ENCODE measurements around the gene DSN1. TPM values are rescaled to one million over a fixed set of nuclear protein-coding genes. Genes with fewer than 3 reads are reported as not detected.

The DSN1 gene
- total and polyA plus RNA-seq, 10 of the 15 experiments (the other 5 are each of a cell fraction or from before 2014, with no cell fraction given) = 15.3 to 33.1 (median 21.7) TPM

- peaks cover 13% of the 10 kb centered on the region for H3K4me1 ChIP-seq (ENCODE audit: control insufficient read depth, insufficient read depth, low read length)
- no peak for DNase-seq (ENCODE audit: low read depth, low spot score)
- no peak overlapping the region for H3K9ac ChIP-seq (ENCODE audit: control insufficient read depth, insufficient read depth, low read length)
- ChIA-PET CTCF (interaction anchor here (0.9 to 6.0 kb wide), 12 partner anchors 12 to 521 kb away, joined by 3 to 67 read pairs (median 10); partner anchors contain the start of genes AAR2, DSN1, NDRG3 and RAB5IF), POLR2A (interaction anchor here (0.6 to 1.1 kb wide), 3 partner anchors 9 to 80 kb away, joined by 3 to 5 read pairs (median 3); partner anchors contain the start of gene NDRG3), RAD21 (ENCODE audit: unreplicated experiment) (interaction anchor here (1.4 to 3.3 kb wide), 4 partner anchors 11 to 130 kb away, joined by 8 to 12 read pairs (median 8); partner anchors contain the start of genes DSN1 and NDRG3), SMC1A (ENCODE audit: uncharacterized antibody, unreplicated experiment) (interaction anchor here (1.0 to 5.0 kb wide), 8 partner anchors 10 to 144 kb away, joined by 3 to 26 read pairs (median 6); partner anchors contain the start of gene NDRG3)
- no peak overlapping the region for H3K27ac ChIP-seq (ENCODE audit: control insufficient read depth, insufficient read depth)
- H3K27me3 ChIP-seq (replicated peaks in 1 of 2; ENCODE audit: control insufficient read depth in 2 of 2, insufficient read depth in 2 of 2, low read length in 1 of 2) = no peaks in the 10 kb centered on the region
- intact Hi-C loops (cut with micrococcal nuclease; ENCODE audit: unreplicated experiment) (loop anchor here (10.0 kb wide), 1 partner anchor 292 kb away; no protein-coding TSS in a partner anchor), in situ Hi-C loops (cut with MboI) (no loop called here)
- no peak for FAIRE-seq
- H3K4me2 ChIP-seq (ENCODE audit: control insufficient read depth, insufficient read depth) = no peak overlapping the region
- no peaks in the 10 kb centered on the region for H3K9me3 ChIP-seq (replicated peaks; ENCODE audit: control insufficient read depth, insufficient read depth, low read length)
- no peaks in the 10 kb centered on the region for H3K79me2 ChIP-seq (ENCODE audit: control insufficient read depth, insufficient read depth, low read length)
- ATAC-seq = no peak
- H3K36me3 ChIP-seq (ENCODE audit: control insufficient read depth in 2 of 2, insufficient read depth in 2 of 2, low read length in 1 of 2) = peaks cover 2 to 6% of the 10 kb centered on the region in 2 experiments; a peak in 2 of 4 replicates
- no TSS peak for BruUV-seq (replicated peaks)
- no peak for TF ChIP-seq SREBF2 (IDR thresholded peaks at IDR 0.05; ENCODE audit: low read length)
- TF ChIP-seq BHLHE40 (IDR thresholded peaks at IDR 0.05; ENCODE audit: borderline replicate concordance in 1 of 2, low read depth in 2 of 2, low read length in 1 of 2) = no peak
- no peak for TF ChIP-seq EZH2 (IDR thresholded peaks at IDR 0.05; ENCODE audit: borderline replicate concordance, control insufficient read depth, low read depth, low read length)
- no peak for TF ChIP-seq ZZZ3 (IDR thresholded peaks at IDR 0.05; ENCODE audit: control insufficient read depth, insufficient read length, low read depth)
- TF ChIP-seq NFYA (IDR thresholded peaks at IDR 0.05; ENCODE audit: borderline replicate concordance, low read depth, low read length) = no peak
- no peak for TF ChIP-seq ZNF207 (IDR thresholded peaks at IDR 0.05; ENCODE audit: borderline replicate concordance)
- TF ChIP-seq HDAC2 (IDR thresholded peaks at IDR 0.05) = no peak
- no peak for TF ChIP-seq MTA2 (IDR thresholded peaks at IDR 0.05; ENCODE audit: low read depth)
- TF ChIP-seq CBFB (IDR thresholded peaks at IDR 0.05; ENCODE audit: low read depth) = no peak
- TF ChIP-seq, protein P1, sequence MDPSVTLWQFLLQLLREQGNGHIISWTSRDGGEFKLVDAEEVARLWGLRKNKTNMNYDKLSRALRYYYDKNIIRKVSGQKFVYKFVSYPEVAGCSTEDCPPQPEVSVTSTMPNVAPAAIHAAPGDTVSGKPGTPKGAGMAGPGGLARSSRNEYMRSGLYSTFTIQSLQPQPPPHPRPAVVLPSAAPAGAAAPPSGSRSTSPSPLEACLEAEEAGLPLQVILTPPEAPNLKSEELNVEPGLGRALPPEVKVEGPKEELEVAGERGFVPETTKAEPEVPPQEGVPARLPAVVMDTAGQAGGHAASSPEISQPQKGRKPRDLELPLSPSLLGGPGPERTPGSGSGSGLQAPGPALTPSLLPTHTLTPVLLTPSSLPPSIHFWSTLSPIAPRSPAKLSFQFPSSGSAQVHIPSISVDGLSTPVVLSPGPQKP (IDR thresholded peaks at IDR 0.05; ENCODE audit: low read depth, low read length) = no peak
- TF ChIP-seq, protein P2, sequence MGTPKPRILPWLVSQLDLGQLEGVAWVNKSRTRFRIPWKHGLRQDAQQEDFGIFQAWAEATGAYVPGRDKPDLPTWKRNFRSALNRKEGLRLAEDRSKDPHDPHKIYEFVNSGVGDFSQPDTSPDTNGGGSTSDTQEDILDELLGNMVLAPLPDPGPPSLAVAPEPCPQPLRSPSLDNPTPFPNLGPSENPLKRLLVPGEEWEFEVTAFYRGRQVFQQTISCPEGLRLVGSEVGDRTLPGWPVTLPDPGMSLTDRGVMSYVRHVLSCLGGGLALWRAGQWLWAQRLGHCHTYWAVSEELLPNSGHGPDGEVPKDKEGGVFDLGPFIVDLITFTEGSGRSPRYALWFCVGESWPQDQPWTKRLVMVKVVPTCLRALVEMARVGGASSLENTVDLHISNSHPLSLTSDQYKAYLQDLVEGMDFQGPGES (IDR thresholded peaks at IDR 0.05) = no peak
- no peak overlapping the region for H3K4me3 ChIP-seq
- H2AFZ ChIP-seq (ENCODE audit: control insufficient read depth, low read depth, low read length) = no peak overlapping the region
- no peaks in the 10 kb centered on the region for H4K20me1 ChIP-seq (ENCODE audit: control insufficient read depth, insufficient read depth)
These were observed 17.1 kb downstream of the DSN1 start for GRCh38 chr20:36756496-36756895.
